Activated T-helper 1 cell treated with anti-CD3 and anti-CD28 coated beads, Interleukin-12 subunit alpha, Interleukin-12 subunit beta, Interleukin-2, Interleukin-4 antibody, amounts not matched to agents 30 ng/mL and 10 ng/mL and 1 ng/mL, durations not matched to agents 14 hours and 24 hours and 36 hours (primary cell): Measurements from ENCODE around the gene METTL24. TPM values are rescaled to one million over a fixed set of nuclear protein-coding genes. Genes with fewer than 3 reads are reported as not detected.

Experiments
- DNase-seq: peaks from one replicate; pipeline ENCODE4 v3.0.0; 2021; ENCODE audit warnings: low spot score
- H3K27ac Mint-ChIP-seq: one replicate; pipeline ENCODE4 v1.8.0; 2021; ENCODE audit warnings: mild to moderate bottlenecking, mixed read lengths
- H3K27me3 Mint-ChIP-seq: one replicate; pipeline ENCODE4 v1.8.0; 2022; ENCODE audit warnings: mild to moderate bottlenecking, moderate library complexity, mixed read lengths; ENCODE audit not compliant: insufficient read depth
- H3K36me3 Mint-ChIP-seq: one replicate; pipeline ENCODE4 v1.8.0; 2021; ENCODE audit warnings: low read depth, mixed read lengths
- H3K4me1 Mint-ChIP-seq: one replicate; pipeline ENCODE4 v1.8.0; 2021; ENCODE audit warnings: low read depth, mixed read lengths
- H3K4me3 Mint-ChIP-seq: one replicate; pipeline ENCODE4 v1.8.0; 2021; ENCODE audit warnings: mild to moderate bottlenecking, moderate library complexity, mixed read lengths
- H3K9me3 Mint-ChIP-seq: one replicate; pipeline ENCODE4 v1.8.0; 2021; ENCODE audit warnings: mixed read lengths
- intact Hi-C: fragments of 100-400 bp; cut with micrococcal nuclease; formaldehyde crosslinking; loops from one replicate; pipeline ENCODE4 v1.15.1; 2024
- total RNA-seq: library from RNA; stranded (reverse); gene quantifications from 2 replicates; pipeline ENCODE4 v1.2.3, GENCODE V29; 2022

Gene METTL24
- total RNA-seq, 1 donor from 2014 or later: not detected

GRCh38 chr6:110211753-110212152 is 146.4 kb downstream of the METTL24 start:
- Mint-ChIP-seq H3K36me3 (peaks cover 32% of the 10 kb centered on the region), H3K27me3 (no peaks in the 10 kb centered on the region), H3K4me1 (no peaks in the 10 kb centered on the region), H3K4me3 (no peak overlapping the region), H3K27ac (no peak overlapping the region), H3K9me3 (no peaks in the 10 kb centered on the region)
- DNase-seq: no peak
- intact Hi-C loops: no loop called here

GRCh38 chr6:110207652-110208051 is 150.5 kb downstream of the METTL24 start:
- intact Hi-C loops: no loop called here
- Mint-ChIP-seq H3K27ac (no peak overlapping the region), H3K4me3 (no peak overlapping the region), H3K27me3 (no peaks in the 10 kb centered on the region), H3K4me1 (no peaks in the 10 kb centered on the region), H3K36me3 (peaks cover 23% of the 10 kb centered on the region), H3K9me3 (no peaks in the 10 kb centered on the region)
- no peak for DNase-seq

- no peak for DNase-seq
- H3K27me3 Mint-ChIP-seq: no peaks in the 10 kb centered on the region
- no peak overlapping the region for H3K27ac Mint-ChIP-seq
- H3K9me3 Mint-ChIP-seq: no peaks in the 10 kb centered on the region
- H3K4me3 Mint-ChIP-seq: no peak overlapping the region
- intact Hi-C loops: no loop called here
- no peaks in the 10 kb centered on the region for H3K4me1 Mint-ChIP-seq
- H3K36me3 Mint-ChIP-seq: peaks cover 7% of the 10 kb centered on the region
These were observed 156.8 kb downstream of the METTL24 start for GRCh38 chr6:110201151-110201884.

- H3K4me3 Mint-ChIP-seq: no peak overlapping the region
- H3K27me3 Mint-ChIP-seq: no peaks in the 10 kb centered on the region
- intact Hi-C loops: no loop called here
- no peak overlapping the region for H3K27ac Mint-ChIP-seq
- no peak for DNase-seq
- peaks cover 12% of the 10 kb centered on the region for H3K36me3 Mint-ChIP-seq
- H3K4me1 Mint-ChIP-seq: no peaks in the 10 kb centered on the region
- no peaks in the 10 kb centered on the region for H3K9me3 Mint-ChIP-seq
These were observed 159.6 kb downstream of the METTL24 start for GRCh38 chr6:110198561-110198960.

- no peaks in the 10 kb centered on the region for H3K4me1 Mint-ChIP-seq
These were observed 161.3 kb downstream of the METTL24 start for GRCh38 chr6:110196874-110197273.

GRCh38 chr6:110195639-110196038 is 162.5 kb downstream of the METTL24 start:
- H3K27me3 Mint-ChIP-seq: no peaks in the 10 kb centered on the region
- no peak overlapping the region for H3K27ac Mint-ChIP-seq
- no peak for DNase-seq
- peaks cover 13% of the 10 kb centered on the region for H3K36me3 Mint-ChIP-seq
- H3K9me3 Mint-ChIP-seq: no peaks in the 10 kb centered on the region
- H3K4me1 Mint-ChIP-seq: no peaks in the 10 kb centered on the region
- H3K4me3 Mint-ChIP-seq: no peak overlapping the region
- intact Hi-C loops: no loop called here

More at GRCh38 chr6:110196874-110197273, 161.3 kb downstream of the METTL24 start:
- H3K36me3 Mint-ChIP-seq: peaks cover 13% of the 10 kb centered on the region
- no peaks in the 10 kb centered on the region for H3K27me3 Mint-ChIP-seq
- no peak overlapping the region for H3K27ac Mint-ChIP-seq
- no peak overlapping the region for H3K4me3 Mint-ChIP-seq
- no peak for DNase-seq
- intact Hi-C loops: no loop called here
- H3K9me3 Mint-ChIP-seq: no peaks in the 10 kb centered on the region

Other genes starting within 250 kb of the METTL24 start
- 2.0 and 2.3 TPM in 2 replicates for gene WASF1, start 178.7 kb downstream of the METTL24 start, total RNA-seq
- 22.9 and 30.0 TPM in 2 replicates for gene CDC40, start 177.9 kb downstream of the METTL24 start, total RNA-seq
- not detected in 2 replicates for gene DDO, start 57.2 kb upstream of the METTL24 start, total RNA-seq
- not detected in 2 replicates for gene SLC22A16, start 118.3 kb upstream of the METTL24 start, total RNA-seq